LNCaP clone FGC (cell line): ENCODE measurements around the gene KCNA4.

ENCODE experiments used
- DNase-seq: peaks from one replicate; pipeline ENCODE4 v3.0.0-alpha.2; 2011; ENCODE audit warnings: low read depth
- H3K4me3 ChIP-seq: 2 replicates; pipeline ENCODE4 v1.5.1; 2011; ENCODE audit warnings: mild to moderate bottlenecking, low read depth, low read length, control low read depth
- TF ChIP-seq, protein P1 (sequence below): IDR thresholded peaks from 2 replicates; pipeline ENCODE4 v1.5.1; 2012; ENCODE audit warnings: mild to moderate bottlenecking; ENCODE audit not compliant: control insufficient read depth, insufficient read depth; ENCODE audit errors: extremely low read depth

The KCNA4 gene

DNA sequence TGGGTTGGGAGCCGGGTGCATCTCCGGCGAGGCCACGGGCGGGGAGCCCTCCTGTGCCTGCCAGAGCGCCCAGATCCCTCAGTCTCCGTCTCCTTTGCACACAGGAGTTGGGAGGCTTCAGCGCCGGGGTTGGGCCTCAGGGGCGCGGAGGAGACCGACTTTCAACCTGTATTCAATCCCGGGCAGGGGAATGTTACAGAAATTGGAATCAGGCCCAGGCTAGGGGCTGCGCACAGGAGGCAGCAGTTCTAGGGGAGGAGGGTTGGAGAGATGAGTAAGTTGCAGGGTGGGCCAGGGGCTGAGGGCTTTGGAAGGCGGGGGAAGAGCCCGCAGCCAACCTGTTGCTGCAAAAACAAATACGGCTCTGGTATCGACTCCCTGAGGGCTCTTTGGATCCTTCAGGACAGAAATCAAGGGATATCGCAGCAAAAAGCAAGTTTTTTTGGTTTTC, 640 bp upstream of the KCNA4 start:
- no peak for DNase-seq
- no peak overlapping the region for H3K4me3 ChIP-seq
- TF ChIP-seq, protein P1, sequence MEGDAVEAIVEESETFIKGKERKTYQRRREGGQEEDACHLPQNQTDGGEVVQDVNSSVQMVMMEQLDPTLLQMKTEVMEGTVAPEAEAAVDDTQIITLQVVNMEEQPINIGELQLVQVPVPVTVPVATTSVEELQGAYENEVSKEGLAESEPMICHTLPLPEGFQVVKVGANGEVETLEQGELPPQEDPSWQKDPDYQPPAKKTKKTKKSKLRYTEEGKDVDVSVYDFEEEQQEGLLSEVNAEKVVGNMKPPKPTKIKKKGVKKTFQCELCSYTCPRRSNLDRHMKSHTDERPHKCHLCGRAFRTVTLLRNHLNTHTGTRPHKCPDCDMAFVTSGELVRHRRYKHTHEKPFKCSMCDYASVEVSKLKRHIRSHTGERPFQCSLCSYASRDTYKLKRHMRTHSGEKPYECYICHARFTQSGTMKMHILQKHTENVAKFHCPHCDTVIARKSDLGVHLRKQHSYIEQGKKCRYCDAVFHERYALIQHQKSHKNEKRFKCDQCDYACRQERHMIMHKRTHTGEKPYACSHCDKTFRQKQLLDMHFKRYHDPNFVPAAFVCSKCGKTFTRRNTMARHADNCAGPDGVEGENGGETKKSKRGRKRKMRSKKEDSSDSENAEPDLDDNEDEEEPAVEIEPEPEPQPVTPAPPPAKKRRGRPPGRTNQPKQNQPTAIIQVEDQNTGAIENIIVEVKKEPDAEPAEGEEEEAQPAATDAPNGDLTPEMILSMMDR, result no peak

DNA sequence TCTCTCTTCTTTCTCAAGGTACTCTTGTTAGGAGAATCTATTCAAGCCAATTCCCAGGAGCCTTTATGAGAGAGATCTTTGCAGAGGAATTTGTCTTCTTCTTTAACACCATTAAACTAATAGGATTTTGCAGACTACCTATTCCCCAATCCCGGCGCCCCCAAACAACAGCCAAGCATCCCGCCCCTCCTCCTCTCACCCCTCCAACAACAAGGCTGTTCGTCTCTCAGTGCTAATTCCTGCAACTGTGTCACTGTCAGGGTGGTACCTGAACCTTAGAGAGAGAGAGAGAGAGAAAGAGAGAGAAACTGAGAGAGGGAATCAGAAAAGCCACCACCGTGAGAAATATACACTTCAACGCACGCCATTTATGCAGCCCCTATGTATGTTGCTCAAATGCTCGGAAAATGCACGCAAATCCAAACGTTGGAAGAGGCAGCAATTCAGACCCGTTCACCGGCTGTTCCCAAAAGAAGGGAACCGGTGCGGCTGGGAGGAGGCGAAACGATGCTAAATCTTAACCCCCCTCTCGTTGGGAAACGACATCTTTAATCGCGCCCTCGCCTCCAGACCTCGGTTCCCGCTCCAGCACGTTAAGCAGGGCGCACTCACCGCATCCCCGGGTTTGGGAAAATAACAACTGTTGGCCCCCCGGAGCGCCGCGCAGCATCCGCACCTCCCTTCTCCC, 961 bp downstream of the KCNA4 start:
- H3K4me3 ChIP-seq, result no peak overlapping the region
- no peak for DNase-seq
- TF ChIP-seq, protein P1, result no peak

DNA sequence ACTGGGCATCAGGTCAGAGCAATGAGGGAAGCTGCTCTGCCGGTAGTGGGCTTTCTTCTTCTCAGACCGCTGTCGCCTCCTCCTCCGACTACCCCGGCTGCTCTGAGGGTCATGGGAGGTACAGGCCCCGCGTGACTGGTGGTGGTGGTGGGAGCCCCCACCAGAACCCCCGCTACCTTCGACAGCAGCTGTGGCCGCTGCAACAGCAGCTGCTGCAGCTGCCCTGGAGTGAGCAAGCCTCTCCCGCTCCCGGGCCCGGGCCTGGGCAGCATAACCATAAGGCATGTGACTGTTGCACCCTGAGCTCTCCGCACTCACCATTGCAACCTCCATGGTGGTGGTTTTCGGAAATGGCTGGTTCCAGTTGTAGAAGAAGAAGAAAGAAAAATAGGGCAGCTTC, 4.5 kb downstream of the KCNA4 start:
- TF ChIP-seq, protein P1, result no peak
- DNase-seq, result no peak
- H3K4me3 ChIP-seq, result no peak overlapping the region

DNA sequence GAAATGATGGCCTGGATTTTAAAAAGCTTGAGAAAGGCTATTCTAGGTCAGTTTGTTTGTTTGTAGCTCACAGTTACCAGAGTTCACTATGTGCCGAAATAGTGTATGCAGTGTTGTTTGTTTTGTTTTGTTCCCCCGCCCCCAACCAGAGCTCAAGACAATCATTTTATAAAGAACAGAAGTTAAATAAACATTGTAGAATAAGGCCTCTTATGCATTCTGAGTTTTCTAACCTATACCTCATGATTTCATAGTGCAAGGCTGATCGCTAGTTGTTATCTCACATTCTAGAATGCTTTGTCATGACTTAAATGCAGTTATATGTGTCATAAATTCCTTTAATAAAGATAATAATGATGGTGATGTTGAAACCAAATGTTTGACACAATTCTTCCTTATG, 7.8 kb downstream of the KCNA4 start:
- DNase-seq, result no peak
- no peak overlapping the region for H3K4me3 ChIP-seq
- TF ChIP-seq, protein P1, result no peak

DNA sequence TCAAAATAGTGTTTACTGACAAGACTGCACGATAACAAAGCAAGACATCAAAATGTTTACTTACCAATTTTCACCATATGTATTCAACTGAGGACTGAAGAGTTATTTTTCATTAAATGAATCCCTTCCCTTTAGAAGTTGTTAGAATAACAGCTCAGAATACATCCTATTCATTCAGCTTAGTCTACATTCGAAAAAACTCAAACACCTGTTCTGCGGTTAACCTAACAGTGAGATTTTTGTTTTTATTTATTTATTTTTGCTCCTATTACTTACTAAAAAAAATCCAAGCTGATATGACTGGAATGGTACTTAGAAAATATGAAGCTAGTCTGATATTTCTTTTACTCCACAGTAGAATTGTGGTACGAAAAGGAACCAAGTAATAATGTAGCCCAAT, 10.0 kb downstream of the KCNA4 start:
- no peak for DNase-seq
- TF ChIP-seq, protein P1, result no peak

DNA sequence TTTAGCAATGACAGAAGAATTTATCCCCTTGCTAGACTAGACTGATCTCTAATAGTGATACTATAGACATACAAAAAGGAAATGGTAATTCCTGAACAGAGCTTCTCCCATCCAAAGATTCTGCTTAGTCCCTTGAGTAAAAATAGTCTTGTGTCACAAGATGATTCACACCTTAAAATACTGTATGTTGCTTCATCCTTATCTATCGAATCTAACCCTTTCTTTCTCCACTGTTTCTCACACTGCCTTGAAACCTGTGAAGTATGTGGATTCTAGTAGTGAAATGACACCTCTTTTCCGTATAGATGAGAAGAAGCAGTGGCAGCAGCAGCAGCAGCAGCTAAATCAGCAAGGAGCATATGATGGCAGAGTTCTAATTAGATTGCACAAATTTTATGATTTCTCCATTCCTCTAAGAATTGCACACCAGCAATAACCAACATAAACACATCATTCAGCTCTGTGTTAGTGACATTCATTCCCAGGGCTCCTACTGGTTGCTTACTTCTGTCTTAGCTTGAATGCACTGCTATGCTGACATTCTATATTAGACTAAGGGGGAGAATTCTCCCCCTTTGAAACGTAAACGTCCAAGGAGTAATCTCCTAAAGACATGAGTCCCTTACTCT, 14.6 kb downstream of the KCNA4 start:
- H3K4me3 ChIP-seq, result no peak overlapping the region
- TF ChIP-seq, protein P1, result no peak
- DNase-seq, result no peak

More for the DNA sequence above, 10.0 kb downstream of the KCNA4 start:
- H3K4me3 ChIP-seq, result no peak overlapping the region
